Measurements from ENCODE around the gene DSCAM. TPM values are rescaled to one million over a fixed set of nuclear protein-coding genes. Genes with fewer than 3 reads are reported as not detected.

The DSCAM gene
- total and polyA plus RNA-seq, 2 donors (not counting 1 experiment from before 2014, with no cell fraction given): not detected

DNA sequence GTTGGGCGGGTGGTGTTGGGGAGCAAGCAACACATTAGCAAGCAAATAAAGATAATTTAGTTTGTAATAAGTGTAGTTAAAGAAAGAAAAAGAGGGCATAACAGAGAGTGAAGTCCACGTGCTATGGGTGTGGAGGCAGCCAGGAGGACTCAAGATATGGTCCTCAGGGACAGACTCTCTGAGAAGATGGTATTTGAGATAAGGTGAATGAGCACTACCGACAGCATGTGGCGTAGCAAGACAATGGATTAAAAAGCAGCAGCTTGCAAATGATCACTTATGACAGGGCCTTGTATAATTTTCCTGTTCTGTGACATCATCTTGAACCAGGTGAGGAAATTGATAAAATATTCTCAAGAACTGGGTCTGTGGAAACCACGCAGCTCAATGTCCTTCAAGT, 491.9 kb downstream of the DSCAM start:
- H3K27me3 Mint-ChIP-seq: no peaks in the 10 kb centered on the region
- Histone ChIP-seq H3K4me3 (ENCODE audit: control extremely low read depth in 1 of 5, extremely low read depth in 1 of 5, insufficient read depth in 1 of 5, low read depth in 2 of 5, low read length in 4 of 5) (no peak overlapping the region), H4K20me1 (ENCODE audit: control insufficient read depth, insufficient read depth, low read length, poor library complexity, severe bottlenecking) (no peaks in the 10 kb centered on the region), H3K4me1 (ENCODE audit: control insufficient read depth in 2 of 2, insufficient read depth in 2 of 2, low read length in 2 of 2) (no peaks in the 10 kb centered on the region), H3K79me2 (ENCODE audit: control insufficient read depth, insufficient read depth, low read length) (no peaks in the 10 kb centered on the region), H3K9ac (ENCODE audit: low read length) (no peak overlapping the region), H3K4me2 (replicated peaks; ENCODE audit: low read depth, low read length, poor library complexity, severe bottlenecking) (no peak overlapping the region), H3K27me3 (replicated peaks in 1 of 4; ENCODE audit: control extremely low read depth in 1 of 4, control insufficient read depth in 3 of 4, insufficient read depth in 4 of 4, low read length in 3 of 4) (no peaks in the 10 kb centered on the region), H3K36me3 (replicated peaks in 1 of 2; ENCODE audit: control extremely low read depth in 1 of 2, control insufficient read depth in 1 of 2, extremely low read depth in 1 of 2, insufficient read depth in 2 of 2, low read length in 1 of 2) (no peaks in the 10 kb centered on the region), H3K9me3 (ENCODE audit: control extremely low read depth in 1 of 3, control insufficient read depth in 2 of 3, insufficient read depth in 1 of 3, low read length in 2 of 3) (peaks cover 0 to 4% (median 0%) of the 10 kb centered on the region in 3 donors), H2AFZ (ENCODE audit: insufficient read depth, low read depth, low read length, poor library complexity, severe bottlenecking) (no peak overlapping the region), H3K27ac (ENCODE audit: low read length in 2 of 2) (no peak overlapping the region)
- POLR2A ChIA-PET: no interaction called here
- ATAC-seq (ENCODE audit: low read depth) (no peak), DNase-seq (no peak)
- TF ChIP-seq, protein P1, sequence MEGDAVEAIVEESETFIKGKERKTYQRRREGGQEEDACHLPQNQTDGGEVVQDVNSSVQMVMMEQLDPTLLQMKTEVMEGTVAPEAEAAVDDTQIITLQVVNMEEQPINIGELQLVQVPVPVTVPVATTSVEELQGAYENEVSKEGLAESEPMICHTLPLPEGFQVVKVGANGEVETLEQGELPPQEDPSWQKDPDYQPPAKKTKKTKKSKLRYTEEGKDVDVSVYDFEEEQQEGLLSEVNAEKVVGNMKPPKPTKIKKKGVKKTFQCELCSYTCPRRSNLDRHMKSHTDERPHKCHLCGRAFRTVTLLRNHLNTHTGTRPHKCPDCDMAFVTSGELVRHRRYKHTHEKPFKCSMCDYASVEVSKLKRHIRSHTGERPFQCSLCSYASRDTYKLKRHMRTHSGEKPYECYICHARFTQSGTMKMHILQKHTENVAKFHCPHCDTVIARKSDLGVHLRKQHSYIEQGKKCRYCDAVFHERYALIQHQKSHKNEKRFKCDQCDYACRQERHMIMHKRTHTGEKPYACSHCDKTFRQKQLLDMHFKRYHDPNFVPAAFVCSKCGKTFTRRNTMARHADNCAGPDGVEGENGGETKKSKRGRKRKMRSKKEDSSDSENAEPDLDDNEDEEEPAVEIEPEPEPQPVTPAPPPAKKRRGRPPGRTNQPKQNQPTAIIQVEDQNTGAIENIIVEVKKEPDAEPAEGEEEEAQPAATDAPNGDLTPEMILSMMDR (IDR thresholded peaks at IDR 0.05): no peak
- no peak for TF ChIP-seq EZH2 (IDR thresholded peaks at IDR 0.05; ENCODE audit: borderline replicate concordance, insufficient read depth, low read depth, low read length, poor library complexity, severe bottlenecking)
- no peak overlapping the region for H3K4me3 Mint-ChIP-seq
- intact Hi-C loops (cut with micrococcal nuclease): no loop called here
- H3K9me3 Mint-ChIP-seq (ENCODE audit: insufficient read depth): no peaks in the 10 kb centered on the region
- WGBS (ENCODE audit: insufficient coverage): 87% methylated on average over 5 of the region's 5 CpGs
- H3K27ac Mint-ChIP-seq: no peak overlapping the region
- no peaks in the 10 kb centered on the region for H3K4me1 Mint-ChIP-seq
- CTCF ChIA-PET: no interaction called here

GRCh38 chr21:40351006-40351405, 496.0 kb downstream of the DSCAM start:
- H3K36me3 ChIP-seq (replicated peaks in 1 of 2; ENCODE audit: control extremely low read depth in 1 of 2, control insufficient read depth in 1 of 2, extremely low read depth in 1 of 2, insufficient read depth in 2 of 2, low read length in 1 of 2): no peaks in the 10 kb centered on the region
- H3K27ac ChIP-seq (ENCODE audit: low read length in 2 of 2): no peak overlapping the region
- Mint-ChIP-seq H3K4me1 (no peaks in the 10 kb centered on the region), H3K9me3 (ENCODE audit: insufficient read depth) (peaks cover 5% of the 10 kb centered on the region), H3K4me3 (no peak overlapping the region), H3K27me3 (no peaks in the 10 kb centered on the region), H3K27ac (no peak overlapping the region)
- no peak overlapping the region for H3K9ac ChIP-seq (ENCODE audit: low read length)
- no peaks in the 10 kb centered on the region for H3K79me2 ChIP-seq (ENCODE audit: control insufficient read depth, insufficient read depth, low read length)
- no peaks in the 10 kb centered on the region for H4K20me1 ChIP-seq (ENCODE audit: control insufficient read depth, insufficient read depth, low read length, poor library complexity, severe bottlenecking)
- TF ChIP-seq EZH2 (IDR thresholded peaks at IDR 0.05; ENCODE audit: borderline replicate concordance, insufficient read depth, low read depth, low read length, poor library complexity, severe bottlenecking): no peak
- TF ChIP-seq, protein P1 (IDR thresholded peaks at IDR 0.05): no peak
- H3K4me2 ChIP-seq (replicated peaks; ENCODE audit: low read depth, low read length, poor library complexity, severe bottlenecking): no peak overlapping the region
- ATAC-seq (ENCODE audit: low read depth) (no peak), DNase-seq (no peak)
- WGBS (ENCODE audit: insufficient coverage): 81% methylated on average over 2 of the region's 2 CpGs
- CTCF ChIA-PET: no interaction called here
- H3K9me3 ChIP-seq (ENCODE audit: control extremely low read depth in 1 of 3, control insufficient read depth in 2 of 3, insufficient read depth in 1 of 3, low read length in 2 of 3): peaks cover 0 to 4% (median 0%) of the 10 kb centered on the region in 3 donors
- POLR2A ChIA-PET: no interaction called here
- intact Hi-C loops (cut with micrococcal nuclease): no loop called here
- H2AFZ ChIP-seq (ENCODE audit: insufficient read depth, low read depth, low read length, poor library complexity, severe bottlenecking): no peak overlapping the region
- H3K27me3 ChIP-seq (replicated peaks in 1 of 4; ENCODE audit: control extremely low read depth in 1 of 4, control insufficient read depth in 3 of 4, insufficient read depth in 4 of 4, low read length in 3 of 4): no peaks in the 10 kb centered on the region
- H3K4me1 ChIP-seq (ENCODE audit: control insufficient read depth in 2 of 2, insufficient read depth in 2 of 2, low read length in 2 of 2): no peaks in the 10 kb centered on the region
- H3K4me3 ChIP-seq (ENCODE audit: control extremely low read depth in 1 of 5, extremely low read depth in 1 of 5, insufficient read depth in 1 of 5, low read depth in 2 of 5, low read length in 4 of 5): no peak overlapping the region
